ENCODE measurements around the gene SSR1.

DNA sequence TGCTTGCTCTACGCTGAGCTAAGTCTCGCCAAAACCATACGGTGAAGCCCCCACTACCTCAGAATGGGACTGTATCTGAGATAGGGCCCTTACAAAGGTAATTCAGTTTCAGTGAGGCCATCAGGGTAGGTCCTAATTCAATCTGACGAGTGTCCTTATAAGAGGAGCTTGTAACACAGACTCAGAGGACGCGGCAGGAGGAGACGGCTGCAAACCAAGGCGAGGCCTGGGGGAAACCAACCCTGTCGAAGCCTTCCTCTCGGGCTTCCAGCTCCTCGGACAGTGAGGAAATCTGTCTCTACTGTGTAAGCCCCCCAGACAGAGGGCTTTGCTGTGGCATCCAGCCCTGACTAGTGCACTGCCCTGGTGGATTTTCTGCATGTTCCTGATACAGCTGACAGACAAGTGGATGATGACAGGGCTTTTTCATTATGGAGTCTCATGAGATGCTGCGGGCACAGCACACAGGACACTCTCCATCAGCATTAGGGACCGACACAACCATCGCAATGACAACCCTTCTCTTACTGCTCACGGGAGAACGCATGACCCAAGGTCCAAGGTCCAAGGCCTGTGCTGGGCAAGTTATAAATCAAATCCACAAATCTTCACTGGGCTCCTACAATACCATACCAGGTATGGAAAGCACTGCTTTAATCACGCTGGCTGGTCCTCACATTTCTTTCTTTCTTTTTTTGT lies 48.2 kb downstream of the SSR1 start:
- TF ChIP-seq, protein P1, sequence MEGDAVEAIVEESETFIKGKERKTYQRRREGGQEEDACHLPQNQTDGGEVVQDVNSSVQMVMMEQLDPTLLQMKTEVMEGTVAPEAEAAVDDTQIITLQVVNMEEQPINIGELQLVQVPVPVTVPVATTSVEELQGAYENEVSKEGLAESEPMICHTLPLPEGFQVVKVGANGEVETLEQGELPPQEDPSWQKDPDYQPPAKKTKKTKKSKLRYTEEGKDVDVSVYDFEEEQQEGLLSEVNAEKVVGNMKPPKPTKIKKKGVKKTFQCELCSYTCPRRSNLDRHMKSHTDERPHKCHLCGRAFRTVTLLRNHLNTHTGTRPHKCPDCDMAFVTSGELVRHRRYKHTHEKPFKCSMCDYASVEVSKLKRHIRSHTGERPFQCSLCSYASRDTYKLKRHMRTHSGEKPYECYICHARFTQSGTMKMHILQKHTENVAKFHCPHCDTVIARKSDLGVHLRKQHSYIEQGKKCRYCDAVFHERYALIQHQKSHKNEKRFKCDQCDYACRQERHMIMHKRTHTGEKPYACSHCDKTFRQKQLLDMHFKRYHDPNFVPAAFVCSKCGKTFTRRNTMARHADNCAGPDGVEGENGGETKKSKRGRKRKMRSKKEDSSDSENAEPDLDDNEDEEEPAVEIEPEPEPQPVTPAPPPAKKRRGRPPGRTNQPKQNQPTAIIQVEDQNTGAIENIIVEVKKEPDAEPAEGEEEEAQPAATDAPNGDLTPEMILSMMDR (conservative IDR thresholded peaks at IDR 0.05 in 1 of 2, IDR thresholded peaks at IDR 0.05 in 1 of 2; ENCODE audit: extremely low read depth in 1 of 2, insufficient read depth in 1 of 2, low read depth in 1 of 2, low read length in 2 of 2), result no peak
- TF ChIP-seq EZH2 (IDR thresholded peaks at IDR 0.05; ENCODE audit: borderline replicate concordance, low read length), result no peak

All from mammary epithelial cell (primary cell).